Measurements from ENCODE around the gene CALCB. TPM values are rescaled to one million over a fixed set of nuclear protein-coding genes. Genes with fewer than 3 reads are reported as not detected.

Gene CALCB
- total RNA-seq, 1 experiment from 2014 or later = not detected

- Histone ChIP-seq H3K27me3 (ENCODE audit: insufficient read depth, low read length) (0 out of 2 replicates have a peak, but pooled peaks cover under 1% of the 10 kb centered on the region), H2BK20ac (ENCODE audit: low read depth, low read length, poor library complexity, severe bottlenecking) (no peak overlapping the region), H3K4me1 (ENCODE audit: insufficient read depth, low read length) (no peaks in the 10 kb centered on the region), H3K4ac (ENCODE audit: low read depth, low read length) (no peak overlapping the region), H4K8ac (replicated peaks; ENCODE audit: insufficient read length, low read depth, low read length) (no peak overlapping the region), H3K9ac (ENCODE audit: extremely low read depth, insufficient read length, low read length) (no peak overlapping the region), H2BK15ac (ENCODE audit: low read depth, low read length) (no peak overlapping the region), H3K18ac (ENCODE audit: insufficient read length, low read depth, low read length) (no peak overlapping the region), H4K5ac (ENCODE audit: insufficient read length, low read depth, low read length) (no peak overlapping the region), H4K20me1 (ENCODE audit: control insufficient read depth, insufficient read depth, insufficient read length) (no peaks in the 10 kb centered on the region), H2BK5ac (ENCODE audit: insufficient read length, low read length) (no peak overlapping the region), H3K4me2 (ENCODE audit: insufficient read depth, insufficient read length, low read length) (no peak overlapping the region), H2BK12ac (ENCODE audit: insufficient read length, low read depth, low read length) (no peak overlapping the region), H3T11ph (ENCODE audit: low read length) (no peak overlapping the region), H3K14ac (ENCODE audit: insufficient read depth, low read length) (no peak overlapping the region), H2AFZ (ENCODE audit: low read length) (no peak overlapping the region), H3K23me2 (ENCODE audit: insufficient read length, low read depth, low read length, poor library complexity, severe bottlenecking) (no peaks in the 10 kb centered on the region), H3K23ac (ENCODE audit: insufficient read length, low read depth, low read length) (no peak overlapping the region), H3K79me2 (ENCODE audit: insufficient read depth, low read length) (no peaks in the 10 kb centered on the region), H4K91ac (ENCODE audit: insufficient read length, low read depth, low read length) (no peak overlapping the region), H3K79me1 (ENCODE audit: insufficient read depth, low read depth, low read length, poor library complexity, severe bottlenecking) (no peaks in the 10 kb centered on the region), H3K9me3 (ENCODE audit: control insufficient read depth, low read depth, low read length) (no peaks in the 10 kb centered on the region), H3K56ac (ENCODE audit: insufficient read length, low read depth, low read length) (no peak overlapping the region), H2BK120ac (ENCODE audit: low read depth, low read length, poor library complexity, severe bottlenecking) (no peak overlapping the region), H3K27ac (ENCODE audit: insufficient read length, low read depth, low read length) (no peak overlapping the region), H2AK5ac (ENCODE audit: insufficient read length, low read length) (no peak overlapping the region)
- no peak overlapping the region for H3K27ac Mint-ChIP-seq
- no CpG with 5 or more reads among the region's 2 CpGs for whole genome bisulfite sequencing (ENCODE audit: extremely low coverage, insufficient read length, low lambda C conversion rate)
- no peak overlapping the region for H3K4me3 Mint-ChIP-seq
- no peak for DNase-seq
- peaks cover 9 to 13% of the 10 kb centered on the region in 2 experiments for H3K4me1 Mint-ChIP-seq
- no peaks in the 10 kb centered on the region for H3K36me3 Mint-ChIP-seq (ENCODE audit: insufficient read depth in 1 of 3, low read depth in 3 of 3)
- peaks cover 2 to 5% of the 10 kb centered on the region in 2 experiments; a peak in 3 of 5 replicates for H3K9me3 Mint-ChIP-seq
- TF ChIP-seq, protein P1, sequence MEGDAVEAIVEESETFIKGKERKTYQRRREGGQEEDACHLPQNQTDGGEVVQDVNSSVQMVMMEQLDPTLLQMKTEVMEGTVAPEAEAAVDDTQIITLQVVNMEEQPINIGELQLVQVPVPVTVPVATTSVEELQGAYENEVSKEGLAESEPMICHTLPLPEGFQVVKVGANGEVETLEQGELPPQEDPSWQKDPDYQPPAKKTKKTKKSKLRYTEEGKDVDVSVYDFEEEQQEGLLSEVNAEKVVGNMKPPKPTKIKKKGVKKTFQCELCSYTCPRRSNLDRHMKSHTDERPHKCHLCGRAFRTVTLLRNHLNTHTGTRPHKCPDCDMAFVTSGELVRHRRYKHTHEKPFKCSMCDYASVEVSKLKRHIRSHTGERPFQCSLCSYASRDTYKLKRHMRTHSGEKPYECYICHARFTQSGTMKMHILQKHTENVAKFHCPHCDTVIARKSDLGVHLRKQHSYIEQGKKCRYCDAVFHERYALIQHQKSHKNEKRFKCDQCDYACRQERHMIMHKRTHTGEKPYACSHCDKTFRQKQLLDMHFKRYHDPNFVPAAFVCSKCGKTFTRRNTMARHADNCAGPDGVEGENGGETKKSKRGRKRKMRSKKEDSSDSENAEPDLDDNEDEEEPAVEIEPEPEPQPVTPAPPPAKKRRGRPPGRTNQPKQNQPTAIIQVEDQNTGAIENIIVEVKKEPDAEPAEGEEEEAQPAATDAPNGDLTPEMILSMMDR (conservative IDR thresholded peaks at IDR 0.05) = no peak
- H3K27me3 Mint-ChIP-seq (ENCODE audit: low read depth) = peaks cover 23% of the 10 kb centered on the region
Observed at GRCh38 chr11:15108592-15109130, 35.3 kb downstream of the CALCB start.
